ENCODE data around the gene INPP5B. TPM values are rescaled to one million over a fixed set of nuclear protein-coding genes. Genes with fewer than 3 reads are reported as not detected.

Gene INPP5B
- total RNA-seq, 1 donor from 2014 or later: 21.1 TPM

- Mint-ChIP-seq H3K4me1 (ENCODE audit: low read depth) (no peaks in the 10 kb centered on the region), H3K36me3 (ENCODE audit: insufficient read depth) (peaks cover 5% of the 10 kb centered on the region), H3K27ac (no peak overlapping the region), H3K9me3 (ENCODE audit: low read depth) (no peaks in the 10 kb centered on the region), H3K4me3 (ENCODE audit: low read depth) (no peak overlapping the region), H3K27me3 (no peaks in the 10 kb centered on the region)
- TF ChIP-seq CTCF (IDR thresholded peaks at IDR 0.05; ENCODE audit: unreplicated experiment): no peak
- DNase-seq (ENCODE audit: low spot score, unreplicated experiment): no peak
Observed at GRCh38 chr1:37814252-37814651, 132.6 kb downstream of the INPP5B start.

GRCh38 chr1:37813529-37814145 is 133.2 kb downstream of the INPP5B start:
- Mint-ChIP-seq H3K27ac (peak overlapping the region; percentile 37), H3K27me3 (no peaks in the 10 kb centered on the region), H3K4me1 (ENCODE audit: low read depth) (peaks cover 2% of the 10 kb centered on the region), H3K4me3 (ENCODE audit: low read depth) (no peak overlapping the region), H3K36me3 (ENCODE audit: insufficient read depth) (peaks cover 4% of the 10 kb centered on the region), H3K9me3 (ENCODE audit: low read depth) (no peaks in the 10 kb centered on the region)
- TF ChIP-seq CTCF (IDR thresholded peaks at IDR 0.05; ENCODE audit: unreplicated experiment): no peak
- DNase-seq (ENCODE audit: low spot score, unreplicated experiment): no peak

- Mint-ChIP-seq H3K9me3 (ENCODE audit: low read depth) (no peaks in the 10 kb centered on the region), H3K4me1 (ENCODE audit: low read depth) (peaks cover 7% of the 10 kb centered on the region), H3K36me3 (ENCODE audit: insufficient read depth) (peaks cover 4% of the 10 kb centered on the region), H3K4me3 (ENCODE audit: low read depth) (peak overlapping the region; percentile 38), H3K27me3 (no peaks in the 10 kb centered on the region), H3K27ac (peak overlapping the region; percentile 9)
- DNase-seq (ENCODE audit: low spot score, unreplicated experiment): peak; percentile 50
- TF ChIP-seq CTCF (IDR thresholded peaks at IDR 0.05; ENCODE audit: unreplicated experiment): peak; percentile 89
Observed at GRCh38 chr1:37811027-37811655, 135.7 kb downstream of the INPP5B start.

Other genes starting within 250 kb of the INPP5B start
- gene EPHA10, start 181.9 kb downstream of the INPP5B start, total RNA-seq: 5.1 and 6.2 TPM in 2 replicates
- 23.2 and 23.8 TPM in 2 replicates for gene MANEAL, start 153.2 kb downstream of the INPP5B start, total RNA-seq
- 43.6 and 43.9 TPM in 2 replicates for gene C1orf122, start 139.3 kb downstream of the INPP5B start, total RNA-seq
- gene YRDC, start 138.8 kb downstream of the INPP5B start, total RNA-seq: 14.0 and 15.0 TPM in 2 replicates
- 15.3 and 20.4 TPM in 2 replicates for gene MTF1, start 87.5 kb downstream of the INPP5B start, total RNA-seq
- gene SF3A3, start 43.0 kb upstream of the INPP5B start, total RNA-seq: 73.8 and 77.3 TPM in 2 replicates
- 16.5 and 17.6 TPM in 2 replicates for gene FHL3, start 58.5 kb upstream of the INPP5B start, total RNA-seq
- gene UTP11, start 65.7 kb upstream of the INPP5B start, total RNA-seq: 23.8 and 27.2 TPM in 2 replicates
- 0.31 and 0.43 TPM in 2 replicates for gene POU3F1, start 99.7 kb upstream of the INPP5B start, total RNA-seq